Osteoblast (primary cell): ENCODE results near the gene SLC9A9. TPM values are rescaled to one million over a fixed set of nuclear protein-coding genes. Genes with fewer than 3 reads are reported as not detected.

Experiments
- DNase-seq: peaks from one replicate; pipeline ENCODE4 v3.0.0; 2011; ENCODE audit warnings: low spot score, mixed read lengths; ENCODE audit not compliant: insufficient read length; ENCODE audit errors: missing footprints
- H2AFZ ChIP-seq: 2 replicates; pipeline ENCODE4 v1.6.0; 2011; ENCODE audit warnings: mild to moderate bottlenecking, low read length
- H3K27ac ChIP-seq: 2 replicates; pipeline ENCODE4 v1.5.1; 2011; ENCODE audit warnings: mild to moderate bottlenecking, low read depth, low read length, moderate library complexity
- H3K27me3 ChIP-seq: 2 replicates; pipeline ENCODE4 v1.6.0; 2012; ENCODE audit warnings: mild to moderate bottlenecking, control low read depth, inconsistent platforms, low read length, moderate library complexity; ENCODE audit not compliant: insufficient read depth
- H3K36me3 ChIP-seq: 2 replicates; pipeline ENCODE4 v1.5.1; 2011; ENCODE audit warnings: mild to moderate bottlenecking, low read length, control low read depth, moderate library complexity; ENCODE audit not compliant: insufficient read depth
- H3K4me1 ChIP-seq: 2 replicates; pipeline ENCODE4 v1.5.1; 2011; ENCODE audit warnings: mild to moderate bottlenecking, low read length, control low read depth, moderate library complexity; ENCODE audit not compliant: insufficient read depth
- H3K4me2 ChIP-seq: 2 replicates; pipeline ENCODE4 v1.6.0; 2011; ENCODE audit warnings: mild to moderate bottlenecking, low read length; ENCODE audit not compliant: insufficient read depth
- H3K4me3 ChIP-seq: fragments of 200-600 bp; sonication (generic); 3 replicates; pipeline ENCODE4 v1.5.1; 2012; ENCODE audit warnings: mild to moderate bottlenecking, low read length, inconsistent platforms; ENCODE audit not compliant: insufficient read depth
- H3K79me2 ChIP-seq: 2 replicates; pipeline ENCODE4 v1.6.0; 2012; ENCODE audit warnings: mild to moderate bottlenecking, low read length, control low read depth, inconsistent platforms; ENCODE audit not compliant: insufficient read depth
- H3K9me3 ChIP-seq: 2 replicates; pipeline ENCODE4 v1.5.1; 2011; ENCODE audit warnings: low read depth, low read length, control low read depth
- H4K20me1 ChIP-seq: 2 replicates; pipeline ENCODE4 v1.6.0; 2012; ENCODE audit warnings: mild to moderate bottlenecking, low read length, control low read depth; ENCODE audit not compliant: insufficient read depth
- CTCF ChIP-seq: IDR thresholded peaks from 2 replicates; pipeline ENCODE4 v1.5.1; 2011; ENCODE audit warnings: mild to moderate bottlenecking, low read depth, low read length, moderate library complexity; ENCODE audit errors: extremely low read depth
- total RNA-seq: library from RNA; depleted of rRNA; stranded (reverse); fragments of >200 nt; gene quantifications from 2 replicates; pipeline ENCODE4 v1.2.3, GENCODE V29; 2012

SLC9A9 gene
- total RNA-seq, 1 donor = 6.5 TPM

GRCh38 chr3:143750841-143751240 lies 97.4 kb downstream of the SLC9A9 start:
- no peak for DNase-seq
- no peak overlapping the region for H2AFZ ChIP-seq
- H3K4me2 ChIP-seq = no peak overlapping the region
- H4K20me1 ChIP-seq = no peaks in the 10 kb centered on the region
- no peaks in the 10 kb centered on the region for H3K9me3 ChIP-seq
- no peaks in the 10 kb centered on the region for H3K27me3 ChIP-seq
- no peak overlapping the region for H3K4me3 ChIP-seq
- H3K27ac ChIP-seq = no peak overlapping the region
- no peak for TF ChIP-seq CTCF
- H3K4me1 ChIP-seq = no peaks in the 10 kb centered on the region
- H3K36me3 ChIP-seq = no peaks in the 10 kb centered on the region
- no peaks in the 10 kb centered on the region for H3K79me2 ChIP-seq

- H3K36me3 ChIP-seq = no peaks in the 10 kb centered on the region
- H3K9me3 ChIP-seq = no peaks in the 10 kb centered on the region
- DNase-seq = no peak
- no peak overlapping the region for H3K4me2 ChIP-seq
- H3K4me3 ChIP-seq = no peak overlapping the region
- H3K79me2 ChIP-seq = no peaks in the 10 kb centered on the region
- no peaks in the 10 kb centered on the region for H3K4me1 ChIP-seq
- no peaks in the 10 kb centered on the region for H4K20me1 ChIP-seq
- TF ChIP-seq CTCF = no peak
- no peaks in the 10 kb centered on the region for H3K27me3 ChIP-seq
- H2AFZ ChIP-seq = no peak overlapping the region
- H3K27ac ChIP-seq = no peak overlapping the region
Observed at GRCh38 chr3:143749926-143750325, 98.3 kb downstream of the SLC9A9 start.

- no peak for DNase-seq
- H3K4me1 ChIP-seq = no peaks in the 10 kb centered on the region
- no peaks in the 10 kb centered on the region for H3K27me3 ChIP-seq
- H3K27ac ChIP-seq = no peak overlapping the region
- H3K36me3 ChIP-seq = no peaks in the 10 kb centered on the region
- H3K4me2 ChIP-seq = no peak overlapping the region
- no peak overlapping the region for H2AFZ ChIP-seq
- H3K4me3 ChIP-seq = no peak overlapping the region
- TF ChIP-seq CTCF = no peak
- no peaks in the 10 kb centered on the region for H3K79me2 ChIP-seq
- no peaks in the 10 kb centered on the region for H3K9me3 ChIP-seq
- H4K20me1 ChIP-seq = no peaks in the 10 kb centered on the region
Observed at GRCh38 chr3:143737065-143737464, 111.2 kb downstream of the SLC9A9 start.

- no peaks in the 10 kb centered on the region for H3K79me2 ChIP-seq
- no peak for TF ChIP-seq CTCF
- no peak overlapping the region for H3K4me2 ChIP-seq
- H3K9me3 ChIP-seq = no peaks in the 10 kb centered on the region
- DNase-seq = peak; percentile 52
- no peaks in the 10 kb centered on the region for H3K4me1 ChIP-seq
- H2AFZ ChIP-seq = no peak overlapping the region
- no peak overlapping the region for H3K4me3 ChIP-seq
- no peaks in the 10 kb centered on the region for H4K20me1 ChIP-seq
- no peak overlapping the region for H3K27ac ChIP-seq
- H3K36me3 ChIP-seq = no peaks in the 10 kb centered on the region
- no peaks in the 10 kb centered on the region for H3K27me3 ChIP-seq
Observed at GRCh38 chr3:143736205-143736997, 111.9 kb downstream of the SLC9A9 start.
